GM21381 (cell line): Measurements from ENCODE around the gene CPNE7.

Experiments
- ATAC-seq: cut with Tn5 transposase; IDR thresholded peaks from one replicate; pipeline ENCODE4 v1.9.1; 2021; ENCODE audit warnings: mild to moderate bottlenecking, moderate library complexity; ENCODE audit not compliant: unreplicated experiment

CPNE7 gene

DNA sequence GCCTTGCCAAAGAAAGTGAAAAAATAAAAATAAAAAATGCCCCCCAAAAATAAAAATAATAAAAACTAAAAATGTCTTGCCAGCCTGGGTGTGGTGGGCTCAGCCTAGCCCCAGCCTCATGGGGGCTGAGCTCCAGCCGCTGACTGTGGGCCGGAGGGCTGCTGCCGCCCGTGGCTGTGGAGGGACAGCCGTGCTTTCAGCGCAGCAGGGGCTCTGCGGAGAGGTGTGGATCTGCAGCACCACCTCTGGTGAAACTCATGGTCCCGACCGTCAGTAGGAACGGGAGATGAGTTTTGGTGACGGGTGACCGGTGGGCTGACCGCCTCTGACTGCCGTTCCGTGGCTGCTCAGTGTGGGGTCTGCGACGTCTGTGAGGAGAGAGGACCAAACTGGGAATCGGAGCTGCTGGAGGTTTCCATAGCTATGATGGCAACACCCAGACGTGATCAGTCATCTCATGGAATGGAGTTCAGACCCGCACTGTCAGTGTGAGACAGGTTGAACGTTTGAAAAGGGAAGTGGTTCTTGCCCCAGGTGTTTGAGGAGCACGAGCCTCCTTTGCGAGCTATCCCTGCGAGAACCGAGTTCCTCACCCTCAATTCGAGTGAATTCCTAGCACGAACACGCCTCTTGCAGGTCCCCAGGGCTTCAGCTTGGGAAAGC lies 27.1 kb upstream of the CPNE7 start:
- ATAC-seq, result no peak

DNA sequence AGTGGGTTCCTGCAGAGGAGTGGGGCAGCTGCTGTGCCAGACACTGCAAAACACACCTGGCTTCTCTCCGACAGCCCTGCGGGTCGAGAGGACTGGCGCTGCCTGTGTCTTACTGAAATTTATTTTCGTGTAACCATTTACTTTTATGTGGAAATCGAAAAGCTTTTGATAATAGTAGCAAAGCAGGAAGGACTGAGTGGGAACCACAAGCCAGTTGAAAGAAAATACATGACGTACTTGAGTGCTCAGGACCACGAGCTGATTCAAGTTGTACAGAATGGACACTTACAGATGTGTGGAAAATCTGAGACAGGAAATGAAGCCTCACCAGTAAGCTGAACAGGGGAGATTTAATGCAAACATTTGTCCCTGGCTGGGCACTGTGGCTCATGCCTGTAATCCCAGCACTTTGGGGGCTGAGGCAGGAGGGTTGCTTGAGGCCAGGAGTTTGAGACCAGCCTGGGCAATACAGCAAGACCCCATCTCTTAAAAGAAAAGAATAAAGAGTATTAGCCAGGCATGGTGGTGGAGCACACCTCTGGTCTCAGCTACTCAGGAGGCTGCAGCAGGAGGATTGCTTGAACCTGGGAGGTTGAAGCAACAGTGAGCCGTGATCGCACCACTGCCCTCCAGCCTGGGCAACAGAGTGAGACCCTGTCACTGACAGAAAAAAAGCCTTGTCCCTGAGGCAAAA lies 26.4 kb upstream of the CPNE7 start:
- no peak for ATAC-seq

DNA sequence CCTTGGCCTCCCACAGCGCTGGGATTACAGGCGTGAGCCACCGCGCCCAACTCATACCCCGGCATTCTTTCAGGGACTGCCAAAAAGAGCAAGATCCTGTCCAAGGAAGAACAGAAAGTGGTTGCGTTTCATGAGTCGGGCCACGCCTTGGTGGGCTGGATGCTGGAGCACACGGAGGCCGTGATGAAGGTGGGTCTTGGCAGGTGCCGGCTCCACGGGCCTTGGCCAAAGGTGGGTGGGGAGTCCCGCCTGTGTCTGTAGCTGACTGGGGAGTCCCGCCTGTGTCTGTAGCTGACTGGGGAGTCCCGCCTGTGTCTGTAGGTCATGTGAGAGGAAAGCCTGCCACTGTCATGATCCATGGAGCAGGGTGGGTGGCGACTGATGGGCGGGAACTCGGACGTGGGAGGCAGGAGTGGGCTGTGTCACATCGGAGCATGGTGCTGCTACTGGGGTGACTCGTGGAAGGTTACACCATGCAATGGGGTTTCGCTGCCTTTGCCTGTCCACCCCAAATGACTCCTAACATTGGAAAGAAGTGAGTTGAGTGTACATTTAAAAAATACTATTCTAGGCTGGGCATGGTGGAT lies 25.0 kb upstream of the CPNE7 start:
- no peak for ATAC-seq

DNA sequence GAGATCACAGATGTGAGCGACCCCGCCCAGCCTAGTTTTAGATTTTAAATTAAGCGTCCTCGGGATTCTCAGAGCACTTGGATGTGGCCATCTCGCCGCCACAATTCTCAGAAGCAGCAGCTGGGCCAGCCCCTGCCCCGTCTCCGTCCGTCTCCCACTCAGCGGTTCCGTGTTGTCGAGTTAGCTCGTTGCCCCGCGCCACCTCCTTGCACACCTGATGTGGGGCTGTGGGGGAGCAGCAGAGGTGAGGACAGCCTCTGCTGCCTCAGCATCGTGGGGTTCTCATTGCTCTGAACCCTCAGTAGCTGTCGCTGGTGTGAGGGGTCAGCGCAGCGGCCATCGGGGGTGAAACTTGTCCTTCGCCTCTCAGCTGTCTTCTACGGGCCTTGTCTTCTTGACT lies 23.2 kb upstream of the CPNE7 start:
- no peak for ATAC-seq

DNA sequence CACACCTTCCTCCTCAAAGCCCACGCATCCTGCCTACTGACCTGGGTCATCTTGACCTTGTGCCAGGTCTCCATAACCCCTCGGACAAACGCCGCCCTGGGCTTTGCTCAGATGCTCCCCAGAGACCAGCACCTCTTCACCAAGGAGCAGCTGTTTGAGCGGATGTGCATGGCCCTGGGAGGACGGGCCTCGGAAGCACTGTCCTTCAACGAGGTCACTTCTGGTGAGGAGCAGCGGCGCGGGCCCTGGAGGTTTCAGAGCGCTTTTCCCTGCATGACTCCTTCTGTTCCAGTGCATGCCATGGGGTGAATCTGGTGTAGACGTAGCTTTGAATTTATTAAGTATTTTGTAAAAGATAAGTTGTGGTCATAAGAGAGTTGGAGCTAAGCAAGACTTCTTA lies 22.6 kb upstream of the CPNE7 start:
- ATAC-seq, result no peak

DNA sequence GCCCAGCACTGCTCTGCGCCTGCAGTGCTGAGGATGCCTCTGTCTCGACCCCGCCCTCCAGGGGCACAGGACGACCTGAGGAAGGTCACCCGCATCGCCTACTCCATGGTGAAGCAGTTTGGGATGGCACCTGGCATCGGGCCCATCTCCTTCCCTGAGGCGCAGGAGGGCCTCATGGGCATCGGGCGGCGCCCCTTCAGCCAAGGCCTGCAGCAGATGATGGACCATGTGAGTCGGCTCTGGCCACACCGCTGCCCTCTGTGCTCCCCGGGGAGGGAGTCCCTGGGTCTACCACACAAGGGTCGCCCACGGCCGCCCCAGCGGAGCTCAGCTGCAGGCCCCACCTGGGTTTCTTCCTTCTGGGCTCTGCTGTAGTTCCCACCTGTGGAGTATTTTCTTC lies 21.8 kb upstream of the CPNE7 start:
- ATAC-seq, result no peak

DNA sequence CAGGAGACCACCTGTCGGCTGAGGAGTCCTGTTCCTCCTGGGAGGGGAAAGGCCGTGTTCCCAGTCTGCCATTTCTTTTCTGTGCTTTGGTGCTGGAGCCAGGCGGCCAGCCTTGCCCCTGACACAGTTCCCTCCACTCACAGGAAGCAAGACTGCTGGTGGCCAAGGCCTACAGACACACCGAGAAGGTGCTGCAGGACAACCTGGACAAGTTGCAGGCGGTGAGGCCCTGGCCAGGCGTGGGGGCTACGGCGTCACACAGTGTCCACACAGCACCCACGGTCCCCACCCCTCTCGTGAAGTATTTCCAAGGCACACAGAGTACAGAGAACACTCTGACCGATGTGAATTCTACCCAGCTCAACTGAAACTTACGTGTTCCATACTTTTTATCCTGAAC lies 21.2 kb upstream of the CPNE7 start:
- ATAC-seq, result no peak

DNA sequence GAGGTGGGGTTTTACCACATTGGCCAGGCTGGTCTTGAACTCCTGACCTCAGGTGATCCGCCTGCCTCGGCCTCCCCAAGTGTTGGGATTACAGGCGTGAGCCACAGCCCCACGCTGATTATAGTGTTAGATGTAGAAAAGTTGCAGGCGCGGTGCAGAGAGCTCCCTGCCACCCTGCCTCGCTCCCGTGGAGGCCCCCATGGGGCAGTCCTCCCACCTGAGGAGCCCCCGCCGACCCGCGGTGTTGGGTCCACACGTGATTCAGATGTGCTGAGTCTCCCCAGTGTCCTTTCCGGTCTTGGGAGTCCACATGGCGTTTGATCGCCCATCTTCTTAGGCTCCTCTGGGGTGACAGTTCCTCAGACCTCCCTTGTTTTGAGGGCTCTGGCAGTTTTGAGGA lies 20.3 kb upstream of the CPNE7 start:
- no peak for ATAC-seq

DNA sequence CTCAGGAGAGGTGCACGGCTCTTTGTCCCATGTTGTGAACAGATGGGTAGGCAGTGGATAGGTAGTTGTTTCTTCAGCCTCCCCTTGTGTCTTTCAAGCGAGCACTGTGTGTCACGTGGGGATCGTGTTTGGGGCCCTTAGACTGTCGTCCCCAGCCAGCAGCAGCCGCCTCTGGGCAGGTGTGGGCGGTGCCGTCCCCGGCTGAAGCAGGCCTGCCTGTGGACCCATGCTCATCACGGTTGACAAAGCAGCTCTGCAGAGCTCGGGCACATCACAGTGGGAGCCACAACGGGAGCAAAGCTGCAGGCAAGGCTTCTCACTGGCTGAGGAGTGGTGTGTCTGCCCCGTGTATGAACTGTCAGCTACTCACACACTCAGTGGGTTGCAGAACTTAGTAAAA lies 19.8 kb upstream of the CPNE7 start:
- ATAC-seq, result no peak

DNA sequence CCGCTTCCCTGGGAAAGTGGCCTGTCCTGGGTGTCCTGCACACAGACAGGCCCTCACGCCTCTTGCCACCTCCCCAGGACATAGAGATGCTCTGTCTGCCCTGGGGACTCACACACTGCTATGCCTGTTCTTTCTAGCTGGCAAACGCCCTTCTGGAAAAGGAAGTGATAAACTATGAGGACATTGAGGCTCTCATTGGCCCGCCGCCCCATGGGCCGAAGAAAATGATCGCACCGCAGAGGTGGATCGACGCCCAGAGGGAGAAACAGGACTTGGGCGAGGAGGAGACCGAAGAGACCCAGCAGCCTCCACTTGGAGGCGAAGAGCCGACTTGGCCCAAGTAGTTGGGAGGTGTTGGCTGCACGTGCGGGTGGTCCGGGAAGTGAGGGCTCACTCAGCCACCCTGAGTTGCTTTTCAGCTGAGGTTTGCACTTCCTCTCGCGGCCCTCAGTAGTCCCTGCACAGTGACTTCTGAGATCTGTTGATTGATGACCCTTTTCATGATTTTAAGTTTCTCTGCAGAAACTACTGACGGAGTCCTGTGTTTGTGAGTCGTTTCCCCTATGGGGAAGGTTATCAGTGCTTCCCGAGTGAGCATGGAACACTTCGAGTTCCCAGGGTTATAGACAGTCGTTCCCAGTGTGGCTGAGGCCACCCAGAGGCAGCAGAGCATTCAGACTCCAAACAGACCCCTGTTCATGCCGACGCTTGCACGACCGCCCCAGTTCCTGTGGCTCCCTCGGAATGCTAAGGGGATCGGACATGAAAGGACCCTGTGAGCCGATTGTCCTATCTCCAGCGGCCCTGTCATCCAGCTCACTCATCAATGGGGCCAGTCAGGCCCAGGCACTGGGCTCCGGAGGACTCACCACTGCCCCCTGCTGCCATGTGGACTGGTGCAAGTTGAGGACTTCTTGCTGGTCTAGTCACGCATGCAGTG lies 18.5 kb upstream of the CPNE7 start:
- ATAC-seq, result no peak

DNA sequence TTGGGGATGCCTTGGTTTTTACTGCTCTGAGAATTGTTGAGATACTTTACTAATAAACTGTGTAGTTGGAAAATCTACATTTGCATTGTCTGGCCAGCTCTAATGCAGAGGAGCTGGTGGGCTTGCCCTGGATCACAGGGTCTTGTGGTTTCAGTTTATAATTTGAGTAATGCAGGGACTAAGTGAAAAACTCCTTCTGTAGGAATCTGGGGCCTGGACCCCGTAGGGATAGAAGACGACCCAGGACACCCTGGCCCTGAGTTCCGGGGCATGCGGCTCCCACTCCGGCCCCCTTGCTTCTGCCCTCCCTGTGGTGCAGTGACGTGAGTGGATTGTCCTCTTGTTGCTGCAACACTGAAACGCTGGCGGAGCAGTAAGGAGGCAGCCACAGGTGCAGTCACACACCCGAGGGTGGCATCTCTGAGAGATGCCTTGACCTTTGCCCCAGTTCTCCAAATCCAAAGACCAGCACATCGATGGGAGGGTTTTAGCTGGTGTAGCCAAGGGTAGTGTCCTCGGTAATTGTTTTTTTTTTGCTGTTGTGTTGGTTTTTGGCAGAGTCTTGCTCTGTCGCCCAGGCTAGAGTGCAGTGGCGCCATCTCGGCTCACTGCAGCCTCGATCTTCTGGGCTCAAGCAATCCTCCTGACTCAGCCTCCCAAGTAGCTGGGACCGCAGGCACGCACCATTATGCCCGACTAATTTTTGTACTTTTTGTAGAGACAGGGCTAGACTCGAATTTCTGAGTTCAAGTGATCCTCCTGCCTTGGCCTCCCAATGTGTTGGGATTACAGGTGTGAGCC lies 17.7 kb upstream of the CPNE7 start:
- ATAC-seq, result no peak

DNA sequence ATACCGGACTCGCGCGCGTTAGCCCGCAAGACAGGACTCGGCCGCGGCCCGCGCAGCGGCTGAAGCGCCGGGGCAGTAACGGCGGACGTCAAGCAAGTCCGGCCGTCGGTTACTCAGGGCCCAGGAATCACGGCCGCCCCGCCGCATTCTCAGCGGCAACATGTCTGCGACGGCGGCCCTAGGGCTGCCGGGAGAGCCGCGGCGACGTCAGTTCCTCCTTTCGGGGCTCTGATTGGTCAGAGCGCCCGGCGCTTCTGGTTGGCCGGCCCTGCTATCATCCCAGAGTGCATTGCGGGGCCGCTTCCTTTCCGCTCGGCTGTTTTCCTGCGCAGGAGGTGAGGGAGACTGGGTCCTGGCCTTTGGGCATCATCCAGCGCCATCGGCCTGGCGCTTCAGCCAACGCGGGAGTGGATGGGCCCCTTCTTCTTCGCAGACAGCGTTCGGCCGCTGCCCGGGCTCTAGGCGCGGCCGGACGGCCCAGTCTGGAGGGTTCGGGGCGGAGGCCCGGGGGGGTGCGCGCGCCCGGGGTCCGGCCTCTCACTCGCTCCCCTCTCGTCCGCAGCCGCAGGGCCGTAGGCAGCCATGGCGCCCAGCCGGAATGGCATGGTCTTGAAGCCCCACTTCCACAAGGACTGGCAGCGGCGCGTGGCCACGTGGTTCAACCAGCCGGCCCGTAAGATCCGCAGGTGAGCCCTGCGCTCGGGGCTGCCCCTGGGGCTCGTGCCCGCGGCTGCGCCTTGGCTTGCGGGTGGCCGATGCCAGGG lies 15.0 kb upstream of the CPNE7 start, which contains the start of gene RPL13:
RPL13 (plus strand) TSS at position 305 of the 764 bp plus-strand sequence; CDS start at position 583, 278 bp downstream.
- ATAC-seq, result peak; percentile 85

DNA sequence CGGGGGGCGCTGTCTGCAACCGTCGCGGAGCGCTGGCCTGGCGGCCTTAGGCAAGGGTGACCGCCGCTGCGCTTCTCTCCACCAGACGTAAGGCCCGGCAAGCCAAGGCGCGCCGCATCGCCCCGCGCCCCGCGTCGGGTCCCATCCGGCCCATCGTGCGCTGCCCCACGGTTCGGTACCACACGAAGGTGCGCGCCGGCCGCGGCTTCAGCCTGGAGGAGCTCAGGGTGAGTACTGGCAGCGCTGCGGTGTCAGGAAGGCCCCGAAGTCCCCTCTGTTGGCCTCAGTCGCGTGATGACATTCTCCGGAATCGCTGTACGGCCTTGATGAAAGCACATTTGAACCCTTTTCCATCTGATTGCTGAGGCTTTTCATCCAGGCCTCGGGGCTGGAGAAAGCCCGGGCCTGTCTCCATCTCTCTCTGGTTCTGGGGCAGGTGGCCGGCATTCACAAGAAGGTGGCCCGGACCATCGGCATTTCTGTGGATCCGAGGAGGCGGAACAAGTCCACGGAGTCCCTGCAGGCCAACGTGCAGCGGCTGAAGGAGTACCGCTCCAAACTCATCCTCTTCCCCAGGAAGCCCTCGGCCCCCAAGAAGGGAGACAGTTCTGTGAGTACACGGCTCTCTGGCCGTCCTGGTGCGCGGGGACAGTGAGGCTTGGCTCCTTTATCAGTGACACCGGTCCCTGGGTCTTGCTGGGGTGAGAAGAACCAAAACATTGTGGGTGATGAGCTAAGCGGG lies 14.2 kb upstream of the CPNE7 start:
- no peak for ATAC-seq

DNA sequence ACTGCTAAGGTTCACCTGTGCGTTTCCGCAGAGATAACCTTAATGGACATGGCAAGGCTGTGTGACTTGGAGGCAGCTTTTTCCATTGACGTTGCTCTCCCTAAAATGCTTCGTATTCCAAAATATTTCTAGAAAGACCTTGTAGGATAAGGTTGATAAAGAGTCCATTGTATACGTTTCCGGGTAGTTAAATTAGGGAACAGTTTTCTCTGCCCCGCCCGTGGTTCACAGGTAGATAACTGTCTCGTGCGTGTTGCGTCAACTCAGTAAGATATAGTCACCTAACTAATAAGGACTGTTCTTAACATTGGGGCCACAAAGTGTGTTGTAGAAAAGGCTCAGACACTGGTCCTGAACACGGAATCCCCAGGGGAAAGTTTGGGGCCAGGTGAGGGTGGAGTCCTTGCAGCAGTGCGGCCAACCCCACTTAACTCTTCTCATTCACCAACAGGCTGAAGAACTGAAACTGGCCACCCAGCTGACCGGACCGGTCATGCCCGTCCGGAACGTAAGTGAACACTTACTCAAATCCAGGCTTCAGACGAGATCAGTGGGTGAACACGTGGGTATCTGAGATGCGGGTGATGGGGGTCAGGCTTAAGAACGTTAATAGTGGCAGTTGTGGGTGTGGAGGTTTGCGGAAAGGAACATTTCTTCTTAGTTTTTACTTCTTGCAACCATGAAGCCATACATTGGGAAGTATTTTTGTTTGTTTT lies 13.5 kb upstream of the CPNE7 start:
- no peak for ATAC-seq

DNA sequence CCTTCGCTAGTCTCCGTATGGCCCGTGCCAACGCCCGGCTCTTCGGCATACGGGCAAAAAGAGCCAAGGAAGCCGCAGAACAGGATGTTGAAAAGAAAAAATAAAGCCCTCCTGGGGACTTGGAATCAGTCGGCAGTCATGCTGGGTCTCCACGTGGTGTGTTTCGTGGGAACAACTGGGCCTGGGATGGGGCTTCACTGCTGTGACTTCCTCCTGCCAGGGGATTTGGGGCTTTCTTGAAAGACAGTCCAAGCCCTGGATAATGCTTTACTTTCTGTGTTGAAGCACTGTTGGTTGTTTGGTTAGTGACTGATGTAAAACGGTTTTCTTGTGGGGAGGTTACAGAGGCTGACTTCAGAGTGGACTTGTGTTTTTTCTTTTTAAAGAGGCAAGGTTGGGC lies 12.6 kb upstream of the CPNE7 start:
- ATAC-seq, result no peak

DNA sequence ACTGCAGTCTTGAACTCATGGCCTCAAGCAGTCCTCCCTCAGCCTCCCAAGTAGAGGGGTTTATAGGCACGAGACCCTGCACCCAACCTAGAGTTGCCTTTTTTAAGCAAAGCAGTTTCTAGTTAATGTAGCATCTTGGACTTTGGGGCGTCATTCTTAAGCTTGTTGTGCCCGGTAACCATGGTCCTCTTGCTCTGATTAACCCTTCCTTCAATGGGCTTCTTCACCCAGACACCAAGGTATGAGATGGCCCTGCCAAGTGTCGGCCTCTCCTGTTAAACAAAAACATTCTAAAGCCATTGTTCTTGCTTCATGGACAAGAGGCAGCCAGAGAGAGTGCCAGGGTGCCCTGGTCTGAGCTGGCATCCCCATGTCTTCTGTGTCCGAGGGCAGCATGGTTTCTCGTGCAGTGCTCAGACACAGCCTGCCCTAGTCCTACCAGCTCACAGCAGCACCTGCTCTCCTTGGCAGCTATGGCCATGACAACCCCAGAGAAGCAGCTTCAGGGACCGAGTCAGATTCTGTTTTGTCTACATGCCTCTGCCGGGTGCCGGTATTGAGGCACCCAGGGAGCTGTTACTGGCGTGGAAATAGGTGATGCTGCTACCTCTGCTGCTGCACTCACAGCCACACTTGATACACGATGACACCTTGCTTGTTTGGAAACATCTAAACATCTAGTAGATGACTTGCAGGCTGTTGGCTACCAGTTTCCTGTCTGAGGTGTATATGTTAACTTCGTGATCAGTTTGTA lies 11.7 kb upstream of the CPNE7 start:
- ATAC-seq, result no peak

DNA sequence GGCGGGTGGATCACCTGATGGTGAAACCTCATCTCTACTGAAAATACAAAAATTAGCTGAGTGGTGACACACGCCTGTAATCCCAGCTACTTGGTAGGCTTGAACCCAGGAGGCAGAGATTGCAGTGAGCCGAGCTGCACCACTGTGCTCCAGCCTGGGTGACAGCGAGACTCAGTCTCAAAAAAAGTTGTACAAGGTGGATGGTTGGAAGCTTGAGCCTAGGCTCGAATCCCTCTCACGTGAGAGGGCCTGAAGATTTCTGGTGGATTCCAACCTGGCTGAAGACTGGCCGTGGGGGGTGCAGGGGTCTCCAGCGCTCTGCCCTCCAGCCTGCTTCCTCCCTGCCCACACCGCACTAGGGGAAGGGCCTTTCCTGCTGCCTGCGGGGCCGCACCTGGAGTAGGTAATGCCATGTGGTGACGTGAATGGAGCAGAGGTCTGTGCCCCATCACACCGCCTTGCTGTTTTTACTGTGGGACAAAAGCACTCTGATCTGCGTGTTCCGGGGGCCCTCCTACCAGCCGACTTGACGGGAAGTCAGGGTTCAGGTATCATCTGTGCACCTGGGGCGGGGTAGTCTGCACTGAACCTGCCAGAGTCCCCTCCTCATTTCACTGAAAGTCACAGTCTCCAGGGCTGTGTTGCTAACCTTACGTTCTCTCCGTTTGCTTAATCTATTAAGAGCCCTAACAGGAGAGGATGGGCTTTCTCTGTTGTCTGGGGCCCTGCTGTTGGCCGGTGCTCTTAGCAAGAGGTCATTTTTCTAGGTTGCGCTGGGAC lies 10.9 kb upstream of the CPNE7 start:
- ATAC-seq, result no peak
